HG02938 (cell line): ENCODE results near the gene ACOX3.

Experiments
- ATAC-seq: cut with Tn5 transposase; IDR thresholded peaks from one replicate; pipeline ENCODE4 v1.9.1; 2021; ENCODE audit warnings: mild to moderate bottlenecking, moderate library complexity; ENCODE audit not compliant: unreplicated experiment

Gene ACOX3

GRCh38 chr4:8376361-8377102, 64.0 kb downstream of the ACOX3 start:
- no peak for ATAC-seq

- no peak for ATAC-seq
Measured at GRCh38 chr4:8374851-8375649, 65.5 kb downstream of the ACOX3 start.

GRCh38 chr4:8373973-8374545, 66.5 kb downstream of the ACOX3 start:
- no peak for ATAC-seq

- no peak for ATAC-seq
Measured at GRCh38 chr4:8373270-8373972, 67.1 kb downstream of the ACOX3 start.

- no peak for ATAC-seq
Measured at GRCh38 chr4:8372506-8372905, 68.0 kb downstream of the ACOX3 start.

- no peak for ATAC-seq
Measured at GRCh38 chr4:8371596-8371995, 68.9 kb downstream of the ACOX3 start.

- no peak for ATAC-seq
Measured at GRCh38 chr4:8370835-8371595, 69.5 kb downstream of the ACOX3 start.

- no peak for ATAC-seq
Measured at GRCh38 chr4:8370106-8370787, 70.3 kb downstream of the ACOX3 start.

GRCh38 chr4:8369426-8370105, 71.0 kb downstream of the ACOX3 start:
- no peak for ATAC-seq

- no peak for ATAC-seq
Measured at GRCh38 chr4:8368998-8369397, 71.5 kb downstream of the ACOX3 start.

- ATAC-seq: no peak
Measured at GRCh38 chr4:8368061-8368481, 72.5 kb downstream of the ACOX3 start.

- ATAC-seq: no peak
Measured at GRCh38 chr4:8366601-8367000, 73.9 kb downstream of the ACOX3 start.

- ATAC-seq: no peak
Measured at GRCh38 chr4:8365951-8366350, 74.6 kb downstream of the ACOX3 start.

GRCh38 chr4:8365353-8365752, 75.2 kb downstream of the ACOX3 start:
- ATAC-seq: no peak

GRCh38 chr4:8364848-8365350, 75.6 kb downstream of the ACOX3 start:
- no peak for ATAC-seq

- ATAC-seq: no peak
Measured at GRCh38 chr4:8364141-8364540, 76.4 kb downstream of the ACOX3 start.

- no peak for ATAC-seq
Measured at GRCh38 chr4:8362483-8362882, 78.0 kb downstream of the ACOX3 start.

- ATAC-seq: no peak
Measured at GRCh38 chr4:8359193-8359592, 81.3 kb downstream of the ACOX3 start.

GRCh38 chr4:8356856-8357255, 83.7 kb downstream of the ACOX3 start:
- no peak for ATAC-seq
